GM18858 (cell line): ENCODE results near the gene CACNG3.
"Not testable (repeated sequence)": the region's sequence is repeated elsewhere in the genome, so short reads cannot be mapped to it uniquely, and the experiment has no call there.

Source experiments
- ATAC-seq: cut with Tn5 transposase; IDR thresholded peaks from one replicate; pipeline ENCODE4 v1.9.1; 2021; ENCODE audit not compliant: unreplicated experiment

CACNG3 gene

DNA sequence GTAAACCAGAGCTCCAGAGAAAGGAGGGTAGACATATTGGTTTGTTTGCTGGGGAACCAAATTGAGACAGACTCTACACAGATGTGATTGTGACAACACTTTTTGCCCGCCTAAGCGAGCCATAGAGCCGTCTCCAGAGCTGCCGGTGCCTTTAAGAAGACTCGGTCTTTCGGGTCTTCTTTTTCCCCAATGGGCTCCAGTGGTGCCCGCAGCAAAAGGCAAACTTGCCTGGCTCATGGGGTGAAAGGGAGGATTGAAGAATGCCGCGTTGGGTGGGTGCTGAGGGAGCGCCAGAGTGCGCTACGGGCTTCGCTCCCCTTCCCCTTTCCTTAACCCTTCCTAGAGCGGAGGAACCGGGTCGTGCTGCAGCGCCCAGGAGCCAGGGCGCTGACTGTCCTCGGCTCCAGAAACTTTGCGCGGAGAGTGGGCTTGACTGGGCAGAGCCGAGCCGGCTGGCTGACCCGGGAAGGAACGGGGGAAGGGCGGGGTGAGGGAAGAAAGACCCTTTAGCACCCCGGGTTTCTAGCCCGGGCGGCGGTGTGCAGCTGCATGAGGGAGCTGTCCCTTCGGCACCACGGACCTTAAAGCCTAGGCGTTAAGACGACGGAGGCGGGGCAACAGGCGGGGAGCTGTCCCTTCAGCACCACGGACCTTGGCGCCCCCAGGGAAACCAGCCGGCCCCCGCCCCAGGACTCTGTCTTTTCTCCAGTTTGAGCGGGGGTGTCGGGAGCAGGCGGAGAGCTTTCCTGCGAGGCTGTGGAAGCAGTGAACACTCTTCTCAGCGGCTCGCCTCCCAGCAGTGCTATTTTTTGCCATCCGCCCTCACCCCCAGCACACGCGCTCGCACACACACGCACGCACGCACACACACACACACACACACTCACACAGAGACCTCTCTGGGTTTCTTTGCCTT, at the start of gene CACNG3:
CACNG3 (plus strand) TSS at position 880 of the 916 bp plus-strand sequence. CDS start 420 bp downstream, outside the sequence.
- no peak for ATAC-seq

DNA sequence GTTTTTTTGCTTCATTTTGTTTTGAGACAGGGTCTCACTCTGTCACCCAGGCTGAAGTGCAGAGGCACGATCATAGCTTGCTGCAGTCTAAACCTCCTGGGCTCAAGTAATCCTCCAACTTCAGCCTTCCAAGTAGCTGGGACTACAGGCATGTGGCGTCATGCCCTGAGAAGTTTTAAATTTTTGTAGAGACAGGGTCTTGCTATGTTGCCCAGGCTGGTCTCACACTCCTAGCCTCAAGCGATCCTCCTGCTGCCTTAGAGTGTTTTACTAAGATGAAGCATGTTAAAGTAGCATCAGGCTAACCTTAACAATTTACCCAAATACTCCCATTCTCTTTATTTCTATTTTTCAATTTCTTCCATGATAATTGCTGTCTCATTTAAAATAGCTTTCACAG, 49.2 kb upstream of the CACNG3 start:
- no peak for ATAC-seq

DNA sequence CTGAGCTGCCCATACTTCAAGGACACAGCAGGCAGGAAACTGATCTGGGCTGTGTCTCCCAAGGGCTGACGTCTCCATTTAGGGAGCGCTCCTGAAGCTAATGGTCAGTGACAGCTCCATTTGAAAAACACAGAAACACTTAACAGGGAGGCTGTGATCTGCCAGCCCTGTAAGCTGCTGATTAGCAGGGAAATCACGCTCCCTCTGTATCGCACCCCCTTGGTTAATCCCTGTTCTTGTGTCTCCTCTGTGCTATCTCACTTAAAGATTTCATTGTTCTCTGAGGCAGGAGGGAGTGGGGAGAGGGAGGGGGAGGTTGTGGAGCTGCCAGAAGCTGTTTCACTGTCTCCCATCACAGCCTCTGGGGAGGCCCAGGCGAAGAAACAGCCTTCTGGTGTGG, 47.4 kb upstream of the CACNG3 start:
- ATAC-seq: no peak

DNA sequence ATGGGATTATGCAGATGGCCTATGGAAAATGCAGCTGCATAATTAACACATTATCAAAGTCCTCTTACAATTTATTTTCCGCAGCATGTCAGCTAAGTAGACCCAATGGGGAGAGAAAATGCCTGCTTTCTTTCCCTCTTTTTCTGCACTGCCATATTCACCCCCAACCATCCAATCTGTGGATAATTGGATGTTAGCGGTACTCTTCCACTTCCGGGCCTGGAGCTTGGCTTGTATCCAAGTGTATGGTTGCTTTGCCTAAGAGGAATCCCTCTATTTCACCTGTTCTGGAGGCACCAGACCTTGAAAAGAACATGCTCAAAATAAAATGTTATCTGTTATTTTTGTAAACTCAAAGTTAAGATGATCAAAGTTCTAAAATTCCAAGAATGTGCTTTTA, 41.1 kb upstream of the CACNG3 start:
- no peak for ATAC-seq

DNA sequence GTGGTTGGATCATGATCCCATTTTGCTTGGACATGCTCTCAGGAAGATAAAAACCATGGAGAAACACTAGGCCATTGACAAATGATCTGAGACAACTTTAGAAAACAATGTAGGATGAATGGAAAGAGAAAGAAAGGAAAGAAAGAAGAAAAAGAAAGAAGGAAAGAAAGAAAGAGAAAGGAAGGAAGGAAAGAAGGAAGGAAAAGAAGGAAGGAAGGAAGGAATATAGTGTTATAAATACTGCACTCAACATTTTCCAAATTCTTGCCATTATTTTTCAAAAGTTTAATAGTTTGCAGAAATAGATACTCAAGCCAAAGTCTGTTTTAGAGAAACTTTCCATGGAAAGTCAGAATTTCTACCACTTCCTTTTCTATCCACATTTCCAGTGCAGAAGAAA, 39.2 kb upstream of the CACNG3 start:
- no peak for ATAC-seq

DNA sequence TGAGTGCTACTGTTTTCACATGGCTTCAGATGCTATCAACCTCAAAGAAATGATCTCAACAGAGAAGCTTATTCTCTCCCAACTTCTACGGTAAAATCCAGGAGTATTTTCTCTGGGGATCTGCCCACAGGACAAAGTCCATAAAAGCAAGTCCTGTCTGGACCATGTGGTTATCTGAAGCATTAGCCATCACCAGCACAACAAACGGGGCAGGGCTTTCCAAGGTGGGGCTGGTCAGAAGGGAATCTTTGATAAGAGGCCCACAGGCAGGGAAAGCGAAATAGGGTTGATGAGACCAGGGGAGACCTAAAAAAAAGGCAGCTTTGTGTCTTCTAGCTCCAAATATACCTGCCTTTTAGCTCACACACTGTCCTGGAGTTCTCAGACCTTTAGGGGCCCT, 38.7 kb upstream of the CACNG3 start:
- no peak for ATAC-seq

DNA sequence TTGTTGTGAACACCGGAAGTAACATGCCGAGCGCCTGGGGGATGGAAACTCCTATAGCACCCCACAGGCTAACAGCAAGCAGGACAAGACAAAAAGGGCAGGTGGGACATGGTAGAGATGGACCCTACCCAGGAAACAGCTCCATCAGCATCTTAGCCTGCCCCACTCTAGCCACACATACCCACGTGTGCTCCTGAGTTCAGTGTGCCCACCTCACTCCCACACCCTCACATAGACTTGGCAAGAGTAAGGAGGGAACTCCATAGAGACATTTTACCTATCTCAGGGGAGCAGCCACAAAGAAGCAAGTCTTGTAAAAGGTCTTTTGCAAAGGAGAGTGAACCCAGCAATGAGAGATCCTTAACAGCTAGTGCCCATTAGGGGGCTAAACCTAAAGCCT, 37.8 kb upstream of the CACNG3 start:
- ATAC-seq: no peak

DNA sequence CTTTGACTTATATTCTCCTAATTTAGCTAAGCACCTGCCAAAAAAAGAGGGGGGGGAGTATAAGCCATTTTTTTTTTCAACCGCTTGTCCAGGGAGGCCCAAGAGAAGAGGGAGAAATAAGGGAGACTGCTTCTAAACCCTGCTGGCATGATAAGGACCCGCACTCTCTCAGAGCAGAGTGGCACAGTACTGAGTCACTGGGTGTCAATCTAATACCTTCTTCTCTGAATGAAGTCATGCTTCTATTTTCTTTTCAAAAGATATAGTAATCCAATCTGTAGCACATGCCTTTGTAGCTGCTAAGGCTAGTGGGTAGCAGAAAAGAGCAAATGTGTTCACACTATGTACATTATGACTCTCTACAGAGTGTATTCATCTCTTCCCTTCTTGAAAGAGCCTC, 34.9 kb upstream of the CACNG3 start:
- no peak for ATAC-seq

DNA sequence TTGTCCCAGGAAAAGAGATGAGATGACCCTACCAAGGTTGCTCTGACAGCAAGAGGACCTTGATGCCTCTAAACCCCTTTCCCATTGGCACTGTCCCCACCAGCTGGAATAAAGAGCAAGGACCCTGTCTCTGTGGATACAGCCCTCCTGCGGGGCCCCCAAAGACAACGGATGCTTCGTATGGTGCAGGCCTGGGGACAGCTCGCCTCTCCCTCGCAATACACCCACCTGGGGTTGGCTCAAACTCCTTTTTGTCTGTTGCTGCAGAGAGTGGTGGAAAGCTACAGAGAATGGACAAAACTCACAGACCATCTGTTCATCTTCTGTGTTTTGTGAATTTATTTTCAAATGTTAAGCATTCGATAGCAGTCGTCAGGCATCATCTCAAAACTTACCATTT, 27.6 kb upstream of the CACNG3 start:
- no peak for ATAC-seq

DNA sequence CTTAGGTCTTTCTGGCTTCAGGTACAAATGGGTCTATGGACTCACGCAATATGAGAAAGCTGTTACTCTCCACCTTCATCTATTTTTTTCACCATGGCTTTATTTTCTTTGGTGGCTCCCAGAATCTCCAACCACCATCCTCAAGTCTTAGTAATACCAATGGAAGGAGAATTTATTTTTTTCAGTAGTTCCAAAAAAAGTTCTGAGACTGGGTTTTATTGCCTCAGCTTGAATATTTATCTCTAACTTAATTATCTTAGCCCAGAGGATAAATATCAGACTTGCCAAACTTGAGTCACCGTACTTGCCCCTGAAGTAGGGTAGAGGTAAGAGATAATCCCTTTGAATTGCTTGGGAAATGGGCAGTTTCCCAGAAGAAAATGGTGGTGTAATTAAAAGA, 23.2 kb upstream of the CACNG3 start:
- ATAC-seq: no peak

DNA sequence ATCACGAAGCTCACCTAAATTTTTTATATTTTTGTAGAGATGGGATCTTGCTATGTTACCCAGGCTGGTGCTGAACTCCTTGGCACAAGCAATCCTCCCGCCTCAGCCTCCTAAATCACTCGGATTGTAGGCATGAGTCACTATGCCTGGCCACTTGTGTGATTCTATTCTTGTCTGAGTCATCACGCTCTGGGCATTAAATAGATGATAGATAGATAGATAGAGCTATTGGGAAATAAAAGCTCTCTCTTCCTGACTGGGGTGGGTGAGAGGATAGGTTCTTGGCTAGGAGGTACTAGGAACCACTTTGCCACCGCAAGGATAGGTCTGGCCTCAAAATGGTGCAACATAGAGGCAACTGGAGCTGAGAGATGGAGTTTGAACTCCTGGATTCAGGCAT, 21.4 kb upstream of the CACNG3 start:
- ATAC-seq: no peak

DNA sequence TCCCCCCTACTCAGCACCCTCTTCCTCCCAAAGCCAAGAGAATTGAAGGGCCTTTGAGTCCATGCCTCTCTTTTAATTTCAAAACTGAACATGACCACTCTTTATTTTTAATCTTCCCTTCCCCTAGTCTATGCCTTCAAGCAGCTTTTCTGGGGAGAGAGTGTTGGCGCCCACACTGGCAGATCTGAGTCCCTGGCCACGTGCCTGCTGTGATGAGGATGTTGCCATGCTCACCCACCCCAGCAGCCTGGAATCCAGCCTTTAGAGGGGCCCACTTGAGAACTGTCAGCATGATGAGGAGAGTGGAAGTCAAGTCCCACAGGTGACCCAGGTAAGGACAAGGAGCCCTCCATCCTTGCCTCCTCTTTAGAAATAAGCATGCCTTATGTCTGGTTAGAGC, 20.3 kb upstream of the CACNG3 start:
- ATAC-seq: no peak

DNA sequence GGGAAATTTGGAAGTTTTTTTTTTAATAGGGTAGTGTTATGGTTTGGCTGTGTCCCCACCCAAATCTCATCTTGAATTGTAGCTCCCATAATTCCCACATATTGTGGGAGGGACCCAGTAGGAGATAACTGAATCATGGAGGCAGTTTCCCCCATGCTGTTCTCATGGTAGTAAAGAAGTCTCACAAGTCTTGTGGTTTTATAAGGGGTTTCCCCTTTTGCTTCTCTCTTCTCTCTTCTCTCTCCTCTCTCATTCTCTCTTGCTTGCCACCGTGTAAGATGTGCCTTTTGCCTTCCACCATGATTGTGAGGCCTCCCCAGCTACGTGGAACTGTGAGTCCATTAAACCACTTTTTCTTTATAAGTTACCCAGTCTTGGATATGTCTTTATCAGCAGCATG, 17.3 kb upstream of the CACNG3 start:
- ATAC-seq: not testable (repeated sequence)

DNA sequence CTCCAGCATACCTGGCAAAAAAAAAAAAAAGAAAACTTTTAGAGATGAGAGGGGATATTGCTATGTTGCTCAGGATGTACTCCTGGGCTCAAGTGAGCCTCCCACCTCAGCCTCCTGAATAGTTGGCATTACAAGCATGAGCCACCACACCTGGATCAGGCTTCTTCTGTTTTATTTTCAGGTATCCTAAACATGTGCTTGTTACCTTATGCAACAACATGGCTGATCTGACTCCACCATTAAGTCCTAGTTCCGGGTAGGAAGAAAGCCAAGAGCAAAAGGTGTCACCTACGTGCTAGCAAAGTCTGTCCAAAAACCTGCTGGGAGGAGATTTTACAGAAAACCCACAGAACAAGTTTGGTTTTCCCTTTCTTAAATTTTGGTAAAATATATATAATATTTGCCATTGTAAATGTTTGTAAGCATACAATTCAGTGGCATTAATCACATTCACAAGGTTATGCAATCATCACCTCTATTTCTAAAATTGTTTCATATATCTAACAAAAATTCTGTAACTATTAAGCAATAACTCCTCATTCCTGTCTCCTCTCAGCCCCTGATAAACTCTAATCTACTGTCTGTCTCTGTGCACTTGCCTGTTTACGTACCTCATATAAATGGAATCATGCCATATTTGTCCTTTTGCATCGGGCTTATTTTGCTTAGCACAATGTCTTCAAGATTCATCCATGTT, 9.1 kb upstream of the CACNG3 start:
- ATAC-seq: no peak

DNA sequence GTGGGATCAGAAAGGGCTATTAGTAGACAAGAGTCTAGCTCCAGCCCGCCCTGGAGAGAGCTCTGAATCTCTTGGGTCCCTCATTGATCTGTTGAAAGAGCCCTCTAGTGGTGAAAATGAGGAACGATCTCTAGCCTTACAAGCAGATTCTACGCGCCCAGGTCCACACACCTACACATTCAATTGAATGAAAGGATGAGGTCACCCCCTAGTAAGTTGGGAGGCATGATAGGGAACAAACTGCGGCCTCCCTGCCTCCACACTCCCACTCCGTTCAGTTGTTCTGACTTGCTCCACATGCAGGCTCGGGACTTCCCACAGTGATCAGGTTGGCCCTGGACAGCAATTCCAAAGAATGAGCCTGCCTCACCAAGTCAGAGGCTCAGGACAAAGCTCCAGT, 2.9 kb upstream of the CACNG3 start:
- ATAC-seq: no peak

DNA sequence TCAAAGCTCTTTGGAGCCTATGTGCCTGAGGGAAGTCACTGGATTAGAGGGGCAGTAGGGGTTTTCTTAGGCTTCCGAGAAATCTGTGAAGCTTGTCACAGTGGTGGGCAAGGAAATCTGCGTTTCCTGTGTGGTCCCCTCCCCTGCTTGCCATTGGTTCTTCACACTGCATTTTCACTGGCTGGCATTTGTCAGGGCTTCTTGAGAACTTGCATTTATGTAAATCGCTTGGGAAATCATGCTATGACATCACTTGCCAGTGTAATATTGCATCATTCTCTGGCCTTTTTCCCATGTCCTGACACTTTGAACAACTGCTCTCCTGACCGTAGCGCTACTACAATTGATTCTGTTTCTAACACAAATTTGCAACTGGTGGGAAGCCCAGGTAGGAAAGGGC, 1.8 kb downstream of the CACNG3 start:
- no peak for ATAC-seq

DNA sequence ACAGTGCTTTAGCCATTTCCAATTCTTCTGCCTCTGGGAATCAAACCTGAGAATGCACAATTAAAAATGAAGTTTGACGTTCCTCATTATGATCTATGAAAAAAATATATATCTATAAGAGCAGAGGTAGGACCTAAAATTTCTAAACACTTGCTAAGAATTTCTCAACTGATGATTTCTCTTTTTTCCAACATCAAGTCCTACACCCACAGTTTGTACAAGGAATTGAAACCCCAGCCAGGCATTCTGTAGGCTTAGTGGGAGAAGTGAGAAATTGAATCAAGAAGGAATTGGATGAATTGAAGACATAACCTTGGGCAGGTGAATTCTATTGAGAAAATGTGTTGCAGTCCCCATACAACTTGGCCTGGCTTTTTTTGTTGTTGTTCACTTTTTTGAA, 2.7 kb downstream of the CACNG3 start:
- no peak for ATAC-seq

DNA sequence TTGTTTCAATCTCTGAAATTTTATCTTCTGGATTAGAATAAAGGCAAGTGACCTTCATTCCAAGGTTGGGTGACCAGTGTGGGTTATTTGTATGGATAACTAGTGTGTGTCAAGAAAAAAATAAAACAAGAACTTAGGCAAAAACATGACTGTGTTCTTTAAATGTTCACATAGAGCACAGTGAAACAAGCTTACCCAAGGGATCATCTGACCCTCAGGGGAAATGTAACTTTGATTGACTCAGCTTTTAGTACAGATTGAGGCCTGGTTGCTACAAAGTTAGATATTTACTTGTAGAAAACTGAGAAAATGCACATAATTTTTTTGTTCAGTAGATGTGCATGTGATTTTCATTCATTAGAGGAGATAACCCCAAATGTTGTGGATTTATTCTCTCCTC, 6.7 kb downstream of the CACNG3 start:
- ATAC-seq: no peak

DNA sequence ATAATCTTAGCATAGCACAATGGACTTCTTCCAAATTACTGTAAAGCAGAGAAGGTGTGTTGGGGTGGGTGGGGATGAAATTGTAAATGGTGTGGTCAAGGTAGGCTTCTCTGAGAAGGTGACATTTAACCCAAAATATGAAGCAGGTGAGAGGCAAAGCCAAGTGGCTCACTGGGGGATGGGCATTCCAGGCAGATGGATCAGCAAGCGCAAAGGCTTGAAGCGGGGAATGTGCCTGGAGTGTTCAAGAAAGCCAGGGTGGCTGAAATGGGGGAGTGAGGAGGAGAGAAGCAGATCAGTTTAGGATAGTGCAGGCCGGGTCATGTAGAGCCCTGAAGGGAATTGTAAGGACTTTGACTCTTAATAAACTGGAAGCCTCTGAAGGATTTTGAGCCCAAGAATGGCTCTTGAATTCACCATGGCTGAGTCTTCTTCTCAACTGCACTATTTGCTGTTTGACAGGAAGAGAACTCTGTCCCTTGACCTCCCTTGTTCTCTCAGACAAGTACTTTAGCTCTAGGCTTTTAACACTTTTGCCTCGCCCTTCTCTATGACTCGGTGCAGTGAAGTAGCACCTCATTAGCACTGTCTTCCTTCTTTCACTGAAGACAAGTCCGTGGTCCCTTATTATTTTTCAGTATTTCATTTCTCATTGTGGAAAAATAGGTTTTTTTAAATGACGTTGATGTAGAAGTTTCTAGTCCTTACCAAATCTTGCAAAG, 14.7 kb downstream of the CACNG3 start:
- ATAC-seq: no peak

DNA sequence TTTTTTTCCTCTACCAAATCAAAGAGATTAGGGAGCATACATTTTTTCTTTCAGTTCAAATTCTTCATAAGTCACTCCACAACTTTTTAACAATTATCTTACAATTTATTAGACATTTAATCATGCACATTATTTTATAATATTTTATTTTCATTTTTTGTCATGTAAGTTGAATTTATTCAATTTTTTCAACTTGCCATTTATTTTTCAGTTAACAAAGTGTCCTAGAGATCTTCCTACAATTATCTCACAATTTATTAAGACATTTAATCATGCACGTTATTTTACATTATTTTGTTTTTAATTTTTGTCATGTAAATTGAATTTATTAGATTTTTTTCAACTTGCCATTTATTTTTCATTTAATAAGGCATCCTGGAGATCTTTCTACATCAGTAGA, 16.2 kb downstream of the CACNG3 start:
- no peak for ATAC-seq

DNA sequence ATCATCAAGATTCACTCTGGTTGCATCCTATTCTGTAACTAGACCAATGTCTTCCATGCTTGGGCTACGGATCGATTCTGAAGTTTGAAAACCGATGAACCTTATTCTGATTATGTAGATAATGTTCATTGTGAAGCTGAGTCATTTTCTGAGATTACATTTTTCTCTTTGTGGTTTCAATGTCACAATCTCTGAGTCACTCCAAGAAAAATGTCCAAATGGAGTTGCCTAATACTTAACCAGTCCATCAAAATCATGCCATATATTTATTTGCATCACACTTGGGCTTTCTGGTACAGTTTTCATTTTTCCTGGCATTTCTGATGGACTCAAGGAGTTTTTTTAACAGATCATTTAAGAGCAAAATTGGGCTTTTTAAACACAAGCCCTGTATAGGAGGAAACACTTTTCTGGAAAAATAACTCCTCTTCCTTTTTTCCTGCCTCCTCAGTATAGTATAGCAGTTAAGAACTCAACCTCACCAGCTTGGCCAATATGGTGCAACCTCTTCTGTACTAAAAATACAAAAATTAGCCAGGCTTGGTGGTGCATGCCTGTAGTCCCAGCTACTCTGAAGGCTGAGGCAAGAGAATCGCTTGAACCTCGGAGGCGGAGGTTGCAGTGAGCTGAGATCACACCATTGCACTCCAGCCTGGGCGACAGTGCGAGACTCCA, 17.5 kb downstream of the CACNG3 start:
- no peak for ATAC-seq
